Measurements from ENCODE around the gene DEAF1.

GRCh38 chr11:699116-699508, 4.1 kb upstream of the DEAF1 start:
- no peak for TF ChIP-seq SUZ12 (IDR thresholded peaks at IDR 0.05)
- TF ChIP-seq SP1 (IDR thresholded peaks at IDR 0.05), result no peak
- no peak for TF ChIP-seq HDGF (IDR thresholded peaks at IDR 0.05; ENCODE audit: borderline replicate concordance)
- TF ChIP-seq FOXA1 (IDR thresholded peaks at IDR 0.05), result no peak
- TF ChIP-seq L3MBTL2 (conservative IDR thresholded peaks at IDR 0.05), result no peak
- no peak for TF ChIP-seq LEF1 (IDR thresholded peaks at IDR 0.05; ENCODE audit: borderline replicate concordance)
- no peak for TF ChIP-seq NFRKB (IDR thresholded peaks at IDR 0.05)

Data from HEK293T (cell line).